Measurements from ENCODE around the gene GYPA.
"Not testable (repeated sequence)": the region's sequence is repeated elsewhere in the genome, so short reads cannot be mapped to it uniquely, and the experiment has no call there.

The GYPA gene

DNA sequence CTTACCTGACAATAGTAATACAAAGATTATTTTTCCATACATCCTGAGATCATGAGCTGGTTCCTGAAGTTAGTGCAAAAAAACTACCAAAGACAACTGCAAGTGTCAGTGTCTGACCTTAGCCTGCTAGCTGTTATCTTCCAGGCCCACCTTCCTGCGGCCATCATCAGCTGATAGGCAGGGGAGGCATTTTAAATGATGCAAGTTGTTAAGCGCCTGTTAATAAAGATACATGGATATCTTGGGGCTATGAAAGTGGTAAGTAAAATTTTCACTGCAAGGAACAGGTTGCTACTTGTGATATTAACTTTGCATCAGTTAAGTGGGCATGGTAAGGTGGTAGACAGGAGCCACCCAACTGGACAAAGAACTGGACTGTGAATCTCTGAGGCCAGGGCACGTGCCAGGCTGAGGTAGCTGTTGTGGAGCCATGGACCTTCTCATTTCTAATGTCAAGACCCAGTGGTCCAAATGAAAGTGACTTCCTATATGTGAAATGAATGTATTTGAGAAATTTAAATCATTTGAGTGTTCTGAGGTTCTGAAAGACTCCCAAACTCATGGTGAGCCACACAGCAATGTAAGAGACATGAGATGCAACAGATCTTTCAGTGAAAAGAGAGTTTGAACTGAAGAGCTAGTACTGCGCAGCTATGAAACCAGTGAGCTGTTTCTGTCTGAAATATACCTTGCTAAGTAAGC, at the start of gene GYPA:
Gene GYPA (minus strand): TSS at position 125 of the 702 bp plus-strand sequence. CDS start 83 bp downstream, at position 42.
- not testable (repeated sequence) for DNase-seq (ENCODE audit: low read depth in 3 of 3, low spot score in 1 of 3)

GRCh38 chr4:144190009-144190408, 49.5 kb upstream of the GYPA start:
- no peak for DNase-seq (ENCODE audit: low read depth in 3 of 3, low spot score in 1 of 3)

DNA sequence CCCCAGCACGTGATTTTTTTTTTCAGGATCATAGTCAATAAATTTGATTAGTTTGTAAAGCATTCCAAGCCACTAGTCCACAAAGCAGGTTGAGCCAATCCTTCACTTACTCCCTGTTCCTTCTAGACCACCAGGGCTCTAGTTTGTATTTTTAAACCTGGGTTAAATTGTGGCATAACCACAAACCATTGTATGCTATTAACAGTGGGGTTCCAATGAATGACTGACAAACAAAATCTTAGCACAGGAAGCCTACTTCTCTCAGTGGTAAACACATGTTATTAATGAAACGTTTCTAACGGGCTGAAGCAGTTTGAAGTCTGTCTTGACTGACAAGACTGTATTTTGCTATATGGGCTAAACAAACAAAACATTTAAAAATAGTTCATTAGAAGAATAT, 48.6 kb upstream of the GYPA start:
- no peak for DNase-seq (ENCODE audit: low read depth in 3 of 3, low spot score in 1 of 3)

- no peak for DNase-seq (ENCODE audit: low read depth in 3 of 3, low spot score in 1 of 3)
Observed at GRCh38 chr4:144185086-144185485, 44.6 kb upstream of the GYPA start.

- DNase-seq (ENCODE audit: low read depth in 3 of 3, low spot score in 1 of 3) = no peak
Observed at GRCh38 chr4:144183165-144183564, 42.6 kb upstream of the GYPA start.

DNA sequence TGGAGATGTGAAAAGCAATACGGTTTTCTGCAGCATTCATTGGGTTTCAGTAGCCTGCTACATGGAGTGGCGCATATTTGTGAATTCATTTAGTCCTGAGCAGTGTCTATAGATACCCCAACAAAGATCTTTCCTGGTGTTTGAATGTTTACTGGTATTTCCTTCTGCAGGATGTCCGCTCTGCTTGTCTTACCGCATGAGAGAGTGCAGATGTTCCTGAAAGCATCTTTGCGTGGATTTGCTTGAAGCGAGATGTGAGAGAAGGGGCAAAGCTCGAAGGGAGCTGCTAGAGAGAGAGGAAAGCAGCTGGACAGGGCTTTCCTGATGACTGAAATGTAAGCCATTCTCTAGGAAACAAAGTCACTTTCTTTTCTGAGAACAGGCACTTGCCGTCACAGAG, 40.9 kb upstream of the GYPA start:
- no peak for DNase-seq (ENCODE audit: low read depth in 3 of 3, low spot score in 1 of 3)

GRCh38 chr4:144179152-144179739, 38.7 kb upstream of the GYPA start:
- no peak for DNase-seq (ENCODE audit: low read depth in 3 of 3, low spot score in 1 of 3)

- no peak for DNase-seq (ENCODE audit: low read depth in 3 of 3, low spot score in 1 of 3)
Observed at GRCh38 chr4:144178414-144178813, 37.9 kb upstream of the GYPA start.

DNA sequence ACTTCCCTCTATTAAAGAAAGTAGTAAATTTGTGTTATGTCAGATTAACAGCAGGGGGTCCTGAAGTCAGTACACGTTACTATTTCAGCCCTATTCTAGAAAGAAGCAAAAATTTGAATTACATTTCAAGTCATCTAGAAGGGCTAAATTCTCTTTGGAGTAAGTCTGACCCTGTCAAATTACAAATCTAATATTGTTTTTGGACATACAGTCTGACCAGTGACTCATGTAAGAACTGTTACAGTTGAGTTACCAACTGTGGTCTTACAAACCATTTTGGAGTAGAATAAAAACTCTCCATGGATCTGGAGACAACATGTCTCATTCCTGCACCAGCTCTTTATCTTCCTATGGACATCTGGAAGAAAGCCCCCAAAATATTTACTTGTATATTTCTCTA, 36.0 kb upstream of the GYPA start:
- DNase-seq (ENCODE audit: low read depth in 3 of 3, low spot score in 1 of 3) = no peak

DNA sequence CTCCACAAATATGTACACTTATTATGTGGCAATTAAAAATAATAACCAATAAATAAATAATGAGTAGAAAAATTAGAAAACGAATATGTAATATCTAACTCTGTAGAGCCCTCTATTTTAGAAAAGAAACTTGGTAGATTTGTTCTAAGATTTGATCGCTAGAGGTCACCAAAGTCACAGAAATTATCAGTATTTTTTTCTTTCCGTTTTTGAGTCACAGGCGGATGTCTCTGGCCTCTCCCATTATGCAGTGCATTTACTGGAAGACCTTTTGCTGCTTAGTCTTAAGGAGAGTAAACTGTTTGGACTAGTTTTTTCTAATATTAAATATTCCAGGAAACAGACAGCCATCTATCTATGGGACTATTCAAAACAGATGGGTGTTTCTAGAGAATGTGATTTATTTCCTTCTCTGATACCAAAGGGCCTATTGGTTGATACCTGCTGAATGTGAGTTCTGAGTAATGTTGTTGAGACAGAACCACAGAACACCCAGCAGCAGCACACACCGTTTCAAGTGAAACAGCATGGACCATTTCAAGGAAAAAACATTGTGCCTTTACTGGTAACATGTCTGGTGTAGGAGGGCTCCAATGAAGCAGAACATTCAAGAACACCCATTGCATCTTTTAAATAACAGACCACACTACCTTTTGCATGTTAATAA, 34.0 kb upstream of the GYPA start:
- no peak for DNase-seq (ENCODE audit: low read depth in 3 of 3, low spot score in 1 of 3)

DNA sequence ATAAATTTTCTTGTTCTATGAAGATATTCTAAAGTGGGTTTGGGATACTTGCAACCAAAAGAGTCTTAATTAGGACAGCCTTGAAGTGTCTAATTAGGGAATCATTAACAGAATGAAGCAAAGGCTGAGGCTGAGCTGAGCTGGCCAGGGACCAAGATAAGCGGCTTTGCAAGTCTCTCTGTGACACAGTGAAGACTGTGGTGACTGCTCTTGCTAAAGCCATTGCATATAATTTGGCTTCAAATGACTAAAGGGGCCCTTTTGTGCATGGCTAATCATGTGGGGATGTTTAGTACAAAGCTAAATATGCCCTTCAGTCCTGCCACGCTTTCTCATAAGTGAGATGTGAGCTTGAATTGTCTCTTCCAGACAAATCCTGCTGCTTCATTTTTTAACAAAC, 31.2 kb upstream of the GYPA start:
- DNase-seq (ENCODE audit: low read depth in 3 of 3, low spot score in 1 of 3) = no peak

GRCh38 chr4:144169211-144169610, 28.7 kb upstream of the GYPA start:
- no peak for DNase-seq (ENCODE audit: low read depth in 3 of 3, low spot score in 1 of 3)

- no peak for DNase-seq (ENCODE audit: low read depth in 3 of 3, low spot score in 1 of 3)
Observed at GRCh38 chr4:144154044-144154443, 13.5 kb upstream of the GYPA start.

GRCh38 chr4:144142690-144143326, 2.3 kb upstream of the GYPA start:
- DNase-seq (ENCODE audit: low read depth in 3 of 3, low spot score in 1 of 3) = not testable (repeated sequence)

DNA sequence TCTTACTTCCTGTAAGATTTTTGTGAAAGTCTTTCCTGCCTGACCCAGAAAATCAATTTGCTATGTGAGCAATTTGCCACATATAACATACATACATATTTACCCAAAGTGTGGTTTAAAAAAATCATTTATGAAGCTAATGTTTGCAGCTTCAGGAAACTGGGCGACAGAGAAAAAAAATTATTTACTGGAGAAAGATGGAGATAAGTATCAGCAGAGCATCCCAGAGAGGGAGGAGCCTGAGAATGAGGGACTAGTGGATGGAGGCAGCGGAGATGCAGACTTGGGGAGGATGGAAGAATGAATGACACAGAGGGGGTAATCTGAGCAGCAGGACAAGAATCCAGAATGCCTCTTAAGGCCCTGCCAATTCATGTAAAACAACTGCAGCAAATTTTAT, 975 bp upstream of the GYPA start:
- DNase-seq (ENCODE audit: low read depth in 3 of 3, low spot score in 1 of 3) = no peak

GRCh38 chr4:144139991-144140390, 527 bp downstream of the GYPA start:
- DNase-seq (ENCODE audit: low read depth in 3 of 3, low spot score in 1 of 3) = not testable (repeated sequence)

DNA sequence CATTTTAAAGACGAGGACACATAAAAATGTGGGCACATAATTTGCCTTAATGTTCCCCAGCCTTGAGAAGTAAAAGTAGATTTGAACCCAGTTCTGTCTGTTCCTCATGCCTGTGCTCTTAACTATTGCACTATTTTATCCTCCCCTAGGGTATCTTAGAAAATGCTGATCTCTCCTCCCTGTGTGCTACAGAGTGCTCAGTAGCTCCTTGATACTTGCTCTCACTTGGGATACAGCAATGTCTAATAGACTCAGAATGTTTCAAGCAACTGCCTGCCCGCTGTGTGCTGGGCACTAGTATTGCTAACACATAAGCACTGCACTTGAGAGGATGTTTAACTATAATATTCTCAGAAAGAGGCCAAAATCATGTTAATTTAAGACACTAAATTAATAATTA, 971 bp downstream of the GYPA start:
- DNase-seq (ENCODE audit: low read depth in 3 of 3, low spot score in 1 of 3) = not testable (repeated sequence)

- DNase-seq (ENCODE audit: low read depth in 3 of 3, low spot score in 1 of 3) = not testable (repeated sequence)
Observed at GRCh38 chr4:144138239-144138638, 2.3 kb downstream of the GYPA start.

- DNase-seq (ENCODE audit: low read depth in 3 of 3, low spot score in 1 of 3) = not testable (repeated sequence)
Observed at GRCh38 chr4:144137137-144137931, 3.2 kb downstream of the GYPA start.

GRCh38 chr4:144136189-144136588, 4.3 kb downstream of the GYPA start:
- DNase-seq (ENCODE audit: low read depth in 3 of 3, low spot score in 1 of 3) = not testable (repeated sequence)

DNA sequence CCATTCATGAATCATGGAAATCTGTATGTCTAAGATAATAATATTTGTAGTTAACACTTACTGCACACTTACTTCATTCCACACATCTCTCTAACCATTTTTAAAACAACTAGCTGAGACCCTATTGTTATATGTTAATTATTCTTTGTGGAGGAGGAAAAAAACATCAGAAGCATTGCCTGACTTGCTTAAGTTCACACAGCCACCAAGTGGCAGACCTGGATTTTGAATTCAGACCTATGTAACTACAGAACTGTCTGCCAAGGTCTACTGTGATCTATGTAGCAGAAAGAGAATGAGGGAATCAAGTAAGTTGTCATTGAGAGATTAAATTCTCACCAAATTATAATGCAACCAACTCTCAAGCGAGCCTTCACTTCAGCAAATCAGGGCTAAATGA, 10.4 kb downstream of the GYPA start:
- DNase-seq (ENCODE audit: low read depth in 3 of 3, low spot score in 1 of 3) = not testable (repeated sequence)
